ENCODE measurements around the gene CASP5. TPM values are rescaled to one million over a fixed set of nuclear protein-coding genes. Genes with fewer than 3 reads are reported as not detected.
"Not testable (repeated sequence)": the region's sequence is repeated elsewhere in the genome, so short reads cannot be mapped to it uniquely, and the experiment has no call there.

Gene CASP5
- total RNA-seq, 1 experiment from 2014 or later, result not detected

DNA sequence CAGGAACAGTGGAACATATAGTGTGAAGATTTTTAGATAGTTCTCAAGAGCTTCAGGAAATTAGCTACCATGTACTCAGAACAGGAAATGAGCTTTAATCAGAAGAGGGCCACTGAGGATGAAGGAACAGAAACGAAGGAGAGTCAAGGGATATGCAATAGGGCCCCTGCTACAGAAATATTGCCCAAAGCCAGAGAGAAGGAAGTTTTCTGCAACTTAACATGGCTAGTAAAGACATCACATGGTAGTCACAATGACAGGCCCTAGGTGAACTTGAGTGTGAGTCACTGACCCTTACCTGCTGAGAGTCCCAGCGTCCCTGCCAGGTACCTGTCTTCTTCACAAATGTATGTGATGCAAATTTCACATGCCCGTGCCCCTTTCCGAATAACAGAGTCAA, 47.3 kb upstream of the CASP5 start:
- Histone ChIP-seq H3K4me3 (ENCODE audit: low read length) (no peak overlapping the region), H3K4me2 (ENCODE audit: low read length) (no peak overlapping the region), H3K4me1 (ENCODE audit: insufficient read depth, low read length) (no peaks in the 10 kb centered on the region), H3K9ac (ENCODE audit: low read length) (no peak overlapping the region), H2AFZ (ENCODE audit: low read length) (no peak overlapping the region), H3K9me3 (ENCODE audit: low read length) (no peaks in the 10 kb centered on the region), H3F3A (ENCODE audit: low read length, unreplicated experiment) (no peaks in the 10 kb centered on the region), H3K36me3 (ENCODE audit: low read depth, low read length) (no peaks in the 10 kb centered on the region), H3K9me2 (replicated peaks; ENCODE audit: low read length) (no peaks in the 10 kb centered on the region), H3K79me2 (ENCODE audit: low read length) (no peaks in the 10 kb centered on the region), H4K20me1 (ENCODE audit: low read length) (no peaks in the 10 kb centered on the region), H3K27ac (ENCODE audit: low read length) (no peak overlapping the region), H3K27me3 (ENCODE audit: low read length) (no peaks in the 10 kb centered on the region)
- no peak for ATAC-seq
- intact Hi-C loops (cut with micrococcal nuclease), result no loop called here
- no TSS peak for BruUV-seq (replicated peaks)
- ChIA-PET CTCF (no interaction called here), POLR2A (ENCODE audit: unreplicated experiment) (no interaction called here)
- TF ChIP-seq EZH2phosphoT487 (IDR thresholded peaks at IDR 0.05; ENCODE audit: borderline replicate concordance, low read length), result no peak
- TF ChIP-seq, protein P1, sequence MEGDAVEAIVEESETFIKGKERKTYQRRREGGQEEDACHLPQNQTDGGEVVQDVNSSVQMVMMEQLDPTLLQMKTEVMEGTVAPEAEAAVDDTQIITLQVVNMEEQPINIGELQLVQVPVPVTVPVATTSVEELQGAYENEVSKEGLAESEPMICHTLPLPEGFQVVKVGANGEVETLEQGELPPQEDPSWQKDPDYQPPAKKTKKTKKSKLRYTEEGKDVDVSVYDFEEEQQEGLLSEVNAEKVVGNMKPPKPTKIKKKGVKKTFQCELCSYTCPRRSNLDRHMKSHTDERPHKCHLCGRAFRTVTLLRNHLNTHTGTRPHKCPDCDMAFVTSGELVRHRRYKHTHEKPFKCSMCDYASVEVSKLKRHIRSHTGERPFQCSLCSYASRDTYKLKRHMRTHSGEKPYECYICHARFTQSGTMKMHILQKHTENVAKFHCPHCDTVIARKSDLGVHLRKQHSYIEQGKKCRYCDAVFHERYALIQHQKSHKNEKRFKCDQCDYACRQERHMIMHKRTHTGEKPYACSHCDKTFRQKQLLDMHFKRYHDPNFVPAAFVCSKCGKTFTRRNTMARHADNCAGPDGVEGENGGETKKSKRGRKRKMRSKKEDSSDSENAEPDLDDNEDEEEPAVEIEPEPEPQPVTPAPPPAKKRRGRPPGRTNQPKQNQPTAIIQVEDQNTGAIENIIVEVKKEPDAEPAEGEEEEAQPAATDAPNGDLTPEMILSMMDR (conservative IDR thresholded peaks at IDR 0.05; ENCODE audit: low read depth, low read length), result no peak
- peak; percentile 19 for DNase-seq

DNA sequence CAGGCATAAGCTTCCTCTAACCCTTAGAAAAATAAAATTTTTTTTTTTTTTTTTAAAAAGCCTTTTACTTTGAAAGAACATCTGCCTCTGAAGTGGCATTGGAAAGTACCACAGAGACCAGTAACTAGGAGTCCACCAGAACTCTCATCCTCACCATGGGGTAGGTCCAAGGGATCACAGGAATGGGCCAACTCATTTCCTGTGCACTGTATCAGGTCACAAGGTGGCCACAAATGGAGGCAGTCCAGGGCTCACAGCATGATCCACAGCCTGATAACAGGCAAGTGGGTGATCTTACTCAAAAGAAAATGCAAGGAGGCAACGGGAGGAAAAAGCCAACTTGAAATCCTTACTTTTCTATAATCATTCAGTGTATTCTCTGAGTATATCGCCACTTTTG, 46.8 kb upstream of the CASP5 start:
- H3K4me2 ChIP-seq (ENCODE audit: low read length); intact Hi-C loops (cut with micrococcal nuclease); H3K9ac ChIP-seq (ENCODE audit: low read length); DNase-seq; H3K9me2 ChIP-seq (replicated peaks; ENCODE audit: low read length); H3K9me3 ChIP-seq (ENCODE audit: low read length); H2AFZ ChIP-seq (ENCODE audit: low read length); H3K27ac ChIP-seq (ENCODE audit: low read length); H3K79me2 ChIP-seq (ENCODE audit: low read length); H3F3A ChIP-seq (ENCODE audit: low read length, unreplicated experiment); ATAC-seq; H3K36me3 ChIP-seq (ENCODE audit: low read depth, low read length); CTCF ChIA-PET; H3K4me1 ChIP-seq (ENCODE audit: insufficient read depth, low read length); H3K4me3 ChIP-seq (ENCODE audit: low read length); POLR2A ChIA-PET (ENCODE audit: unreplicated experiment); H4K20me1 ChIP-seq (ENCODE audit: low read length); H3K27me3 ChIP-seq (ENCODE audit: low read length); BruUV-seq (replicated peaks): not testable (repeated sequence)

DNA sequence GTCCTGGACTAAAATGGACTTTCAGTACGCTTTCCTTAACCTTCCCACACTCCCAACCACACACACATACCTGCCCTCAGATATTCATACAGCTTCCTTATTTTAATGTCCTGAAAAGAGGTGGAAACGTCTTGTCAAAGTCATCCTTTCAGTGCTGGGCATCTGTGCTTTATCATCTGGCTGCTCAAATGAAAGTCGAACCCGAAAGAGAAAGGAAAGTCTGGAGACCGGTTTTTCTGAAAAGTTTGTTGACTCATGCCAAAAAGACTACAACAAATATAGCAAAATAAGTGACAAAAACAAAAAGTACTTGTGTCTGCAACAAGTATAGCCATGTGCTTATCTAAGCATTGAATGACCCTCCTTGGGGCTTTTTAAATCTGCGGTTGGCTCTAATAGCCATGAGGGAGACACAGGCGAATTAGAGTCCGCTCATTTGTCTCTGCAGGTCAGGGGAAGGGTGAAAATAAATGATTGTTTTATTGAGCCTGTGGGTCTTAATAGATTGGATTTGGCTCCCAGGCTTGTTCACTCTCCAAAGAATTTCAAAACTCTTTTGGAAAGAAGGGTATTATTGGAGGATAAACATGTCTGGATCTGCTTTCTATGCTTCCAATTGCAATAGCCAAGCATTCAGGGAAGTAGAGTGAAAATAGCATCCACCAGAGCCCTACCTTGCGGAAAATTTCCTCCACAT, 40.4 kb upstream of the CASP5 start:
- H3K36me3 ChIP-seq (ENCODE audit: low read depth, low read length); H4K20me1 ChIP-seq (ENCODE audit: low read length); POLR2A ChIA-PET (ENCODE audit: unreplicated experiment); H3K4me1 ChIP-seq (ENCODE audit: insufficient read depth, low read length); H3K4me2 ChIP-seq (ENCODE audit: low read length); H2AFZ ChIP-seq (ENCODE audit: low read length); BruUV-seq (replicated peaks); DNase-seq; H3K27ac ChIP-seq (ENCODE audit: low read length); ATAC-seq; H3K9ac ChIP-seq (ENCODE audit: low read length); intact Hi-C loops (cut with micrococcal nuclease); H3K9me2 ChIP-seq (replicated peaks; ENCODE audit: low read length); H3K9me3 ChIP-seq (ENCODE audit: low read length); H3K4me3 ChIP-seq (ENCODE audit: low read length); H3K27me3 ChIP-seq (ENCODE audit: low read length); H3F3A ChIP-seq (ENCODE audit: low read length, unreplicated experiment); CTCF ChIA-PET; H3K79me2 ChIP-seq (ENCODE audit: low read length): not testable (repeated sequence)

DNA sequence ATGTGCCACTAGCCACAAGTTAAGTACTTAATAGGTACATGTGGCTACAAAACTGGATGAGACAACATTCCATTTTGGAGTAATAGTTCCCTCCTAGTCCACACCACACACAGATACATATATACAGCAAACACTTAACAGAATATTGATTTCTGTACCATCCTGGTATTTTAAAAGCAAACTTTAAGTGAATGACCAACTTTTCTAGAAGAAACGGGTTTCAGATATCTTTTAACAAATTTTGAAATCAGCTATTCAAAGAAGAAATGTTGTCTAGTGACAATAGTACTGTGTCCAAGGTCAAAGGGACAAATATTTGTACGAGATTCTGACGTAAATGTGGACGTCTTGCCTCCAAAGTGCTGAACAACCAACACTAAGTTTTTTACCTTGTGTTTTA, 34.5 kb upstream of the CASP5 start:
- intact Hi-C loops (cut with micrococcal nuclease), result no loop called here
- TF ChIP-seq EZH2phosphoT487 (IDR thresholded peaks at IDR 0.05; ENCODE audit: borderline replicate concordance, low read length) (no peak), EZH2 (IDR thresholded peaks at IDR 0.05; ENCODE audit: low read length, unreplicated experiment) (no peak)
- TF ChIP-seq, protein P1 (conservative IDR thresholded peaks at IDR 0.05; ENCODE audit: low read depth, low read length), result no peak
- no peak overlapping the region for H2AFZ ChIP-seq (ENCODE audit: low read length)
- no peaks in the 10 kb centered on the region for H3K79me2 ChIP-seq (ENCODE audit: low read length)
- H3K4me1 ChIP-seq (ENCODE audit: insufficient read depth, low read length), result no peaks in the 10 kb centered on the region
- H4K20me1 ChIP-seq (ENCODE audit: low read length), result no peaks in the 10 kb centered on the region
- H3F3A ChIP-seq (ENCODE audit: low read length, unreplicated experiment), result no peaks in the 10 kb centered on the region
- H3K9me2 ChIP-seq (replicated peaks; ENCODE audit: low read length), result no peaks in the 10 kb centered on the region
- H3K9ac ChIP-seq (ENCODE audit: low read length), result no peak overlapping the region
- H3K27ac ChIP-seq (ENCODE audit: low read length), result no peak overlapping the region
- H3K4me2 ChIP-seq (ENCODE audit: low read length), result no peak overlapping the region
- BruUV-seq (replicated peaks), result no TSS peak
- no peaks in the 10 kb centered on the region for H3K27me3 ChIP-seq (ENCODE audit: low read length)
- DNase-seq, result no peak
- no peaks in the 10 kb centered on the region for H3K9me3 ChIP-seq (ENCODE audit: low read length)
- ATAC-seq, result no peak
- no peak overlapping the region for H3K4me3 ChIP-seq (ENCODE audit: low read length)
- POLR2A ChIA-PET (ENCODE audit: unreplicated experiment), result no interaction called here
- H3K36me3 ChIP-seq (ENCODE audit: low read depth, low read length), result no peaks in the 10 kb centered on the region
- CTCF ChIA-PET, result no interaction called here
